AG08396 (cell line): ENCODE results near the gene LARP1.
"Not testable (repeated sequence)": the region's sequence is repeated elsewhere in the genome, so short reads cannot be mapped to it uniquely, and the experiment has no call there.

Source experiments
- DNase-seq: peaks from one replicate; pipeline ENCODE4 v3.0.0; 2012; ENCODE audit warnings: low spot score, mixed read lengths

The LARP1 gene

GRCh38 chr5:154735362-154735761, 19.8 kb upstream of the LARP1 start:
- not testable (repeated sequence) for DNase-seq

DNA sequence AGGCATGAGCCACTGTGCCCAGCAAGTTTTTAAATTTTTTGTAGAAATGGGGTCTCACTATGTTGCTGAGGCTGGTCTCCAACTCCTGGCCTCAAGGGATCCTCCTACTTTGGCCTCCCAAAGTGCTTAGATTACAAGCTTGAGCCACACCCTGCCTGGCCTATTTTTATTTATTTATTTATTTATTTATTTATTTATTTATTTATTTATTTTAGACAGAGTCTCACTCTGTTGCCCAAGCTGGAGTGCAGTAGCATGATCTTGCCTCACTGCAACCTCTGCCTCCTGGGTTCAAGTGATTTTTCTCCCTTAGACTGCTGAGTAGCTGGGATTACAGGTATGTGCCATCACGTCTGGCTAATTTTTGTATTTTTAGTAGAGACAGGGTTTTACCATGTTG, 18.8 kb upstream of the LARP1 start:
- not testable (repeated sequence) for DNase-seq

DNA sequence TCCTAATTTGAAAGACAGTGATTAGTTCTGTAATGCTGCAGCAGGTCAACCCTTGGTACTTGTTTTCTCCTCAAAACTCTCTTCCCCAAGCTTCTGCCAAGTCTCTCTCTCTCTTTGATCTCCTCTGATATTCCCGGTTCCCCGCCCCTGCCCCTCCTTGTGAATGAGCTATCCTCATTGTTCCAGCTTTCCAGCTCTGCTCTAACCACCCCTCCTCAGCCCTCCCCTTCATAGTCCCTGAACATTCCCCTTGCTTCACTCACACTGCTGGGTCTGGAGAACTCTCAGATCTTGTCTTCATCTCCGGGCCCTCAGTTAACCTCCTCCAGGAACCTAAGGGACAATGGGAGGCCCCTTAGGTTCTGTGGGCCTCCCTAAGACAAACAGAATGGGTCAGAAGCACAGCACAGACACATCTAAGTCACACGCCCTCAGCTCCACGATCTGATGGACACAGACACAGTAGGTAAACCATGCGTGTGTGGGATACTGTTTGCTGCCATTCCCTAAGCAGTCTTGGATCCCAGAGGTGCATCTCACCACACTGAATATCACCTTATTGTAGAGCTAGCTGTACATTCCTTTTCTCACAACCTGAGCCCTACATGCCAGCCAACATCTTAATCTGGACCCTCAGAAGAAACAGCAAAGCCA, 17.4 kb upstream of the LARP1 start:
- no peak for DNase-seq

- peak; percentile 78 for DNase-seq
Measured at GRCh38 chr5:154740483-154740882, 14.7 kb upstream of the LARP1 start.

GRCh38 chr5:154740957-154741356, 14.2 kb upstream of the LARP1 start:
- peak; percentile 39 for DNase-seq

DNA sequence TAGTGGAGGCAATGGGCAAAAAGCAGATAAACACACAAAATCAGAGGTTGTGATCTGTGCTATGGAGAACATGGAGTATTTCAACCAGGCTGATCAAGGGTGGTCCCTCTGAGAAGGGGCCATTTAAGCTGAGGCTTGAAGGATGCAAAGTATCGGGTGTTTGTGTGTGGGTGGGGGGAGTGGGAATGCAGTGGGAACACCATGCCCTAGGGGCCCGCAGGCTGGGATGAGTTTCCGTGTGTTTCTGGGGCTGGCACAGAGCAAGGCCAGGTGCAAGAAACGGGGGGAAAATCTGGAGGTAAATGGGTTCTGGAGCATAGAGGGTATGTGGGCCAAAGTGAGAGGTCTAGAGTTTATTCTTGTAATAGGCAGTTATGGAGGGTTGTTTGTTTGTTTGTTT, 13.8 kb upstream of the LARP1 start:
- DNase-seq, result no peak

GRCh38 chr5:154743812-154744211, 11.4 kb upstream of the LARP1 start:
- no peak for DNase-seq

DNA sequence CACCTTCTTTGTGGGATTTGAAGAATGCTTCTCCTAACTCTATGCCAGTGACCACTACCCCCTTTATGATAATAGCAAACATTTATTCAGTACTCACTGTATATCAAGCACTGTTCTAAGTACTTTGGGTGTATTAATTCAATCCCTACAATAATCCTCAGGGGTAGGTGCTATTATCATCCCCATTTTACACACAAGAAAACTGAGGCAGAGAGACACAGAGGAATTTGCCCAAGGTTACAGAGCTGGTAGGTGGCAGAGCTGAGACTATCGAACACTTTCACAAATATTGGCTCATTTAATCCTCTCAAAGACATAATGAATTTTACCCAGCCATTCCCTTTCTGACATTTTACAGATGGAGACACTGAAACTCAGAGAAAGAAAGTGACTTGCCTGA, 9.8 kb upstream of the LARP1 start:
- DNase-seq, result no peak

GRCh38 chr5:154749491-154749890, 5.7 kb upstream of the LARP1 start:
- no peak for DNase-seq

GRCh38 chr5:154750641-154751040, 4.5 kb upstream of the LARP1 start:
- not testable (repeated sequence) for DNase-seq

DNA sequence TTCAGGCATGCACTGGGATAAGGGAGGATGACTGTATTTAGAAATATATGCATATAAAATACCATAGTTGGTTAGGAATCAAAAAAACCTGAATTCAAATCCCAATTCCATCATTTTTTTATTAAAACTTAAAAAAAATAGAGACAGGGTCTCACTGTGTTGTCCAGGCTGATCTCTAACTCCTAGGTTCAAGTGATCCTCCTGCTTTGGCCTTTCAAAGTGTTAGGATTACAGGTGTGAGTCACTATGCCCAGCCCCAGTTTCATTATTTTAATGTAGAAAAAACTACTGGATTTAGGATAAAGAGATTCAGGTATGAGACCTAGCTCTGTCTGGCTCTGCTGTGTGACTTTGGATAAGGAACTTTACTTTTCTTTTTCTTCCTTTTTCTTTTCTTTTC, 3.3 kb upstream of the LARP1 start:
- DNase-seq, result no peak

DNA sequence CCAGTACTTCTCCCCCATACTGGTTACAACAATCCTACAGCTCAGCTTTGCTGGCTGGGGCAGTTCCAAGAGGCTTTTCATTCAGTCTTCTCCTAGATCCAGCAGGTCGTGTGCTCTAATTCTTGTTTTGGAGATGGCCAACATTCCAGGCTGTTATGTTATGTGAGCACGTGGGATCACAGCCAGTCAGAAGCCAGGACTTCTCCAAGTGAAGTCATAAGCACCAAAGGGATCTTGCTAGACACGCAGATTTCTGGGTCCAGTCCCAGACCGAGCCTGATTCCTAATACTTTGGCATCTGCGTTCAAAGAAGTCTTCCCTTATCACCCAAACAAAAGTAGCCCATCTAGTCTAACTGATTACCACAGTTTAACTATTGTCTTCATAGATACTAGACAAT, 1.4 kb upstream of the LARP1 start:
- DNase-seq, result peak; percentile 86

DNA sequence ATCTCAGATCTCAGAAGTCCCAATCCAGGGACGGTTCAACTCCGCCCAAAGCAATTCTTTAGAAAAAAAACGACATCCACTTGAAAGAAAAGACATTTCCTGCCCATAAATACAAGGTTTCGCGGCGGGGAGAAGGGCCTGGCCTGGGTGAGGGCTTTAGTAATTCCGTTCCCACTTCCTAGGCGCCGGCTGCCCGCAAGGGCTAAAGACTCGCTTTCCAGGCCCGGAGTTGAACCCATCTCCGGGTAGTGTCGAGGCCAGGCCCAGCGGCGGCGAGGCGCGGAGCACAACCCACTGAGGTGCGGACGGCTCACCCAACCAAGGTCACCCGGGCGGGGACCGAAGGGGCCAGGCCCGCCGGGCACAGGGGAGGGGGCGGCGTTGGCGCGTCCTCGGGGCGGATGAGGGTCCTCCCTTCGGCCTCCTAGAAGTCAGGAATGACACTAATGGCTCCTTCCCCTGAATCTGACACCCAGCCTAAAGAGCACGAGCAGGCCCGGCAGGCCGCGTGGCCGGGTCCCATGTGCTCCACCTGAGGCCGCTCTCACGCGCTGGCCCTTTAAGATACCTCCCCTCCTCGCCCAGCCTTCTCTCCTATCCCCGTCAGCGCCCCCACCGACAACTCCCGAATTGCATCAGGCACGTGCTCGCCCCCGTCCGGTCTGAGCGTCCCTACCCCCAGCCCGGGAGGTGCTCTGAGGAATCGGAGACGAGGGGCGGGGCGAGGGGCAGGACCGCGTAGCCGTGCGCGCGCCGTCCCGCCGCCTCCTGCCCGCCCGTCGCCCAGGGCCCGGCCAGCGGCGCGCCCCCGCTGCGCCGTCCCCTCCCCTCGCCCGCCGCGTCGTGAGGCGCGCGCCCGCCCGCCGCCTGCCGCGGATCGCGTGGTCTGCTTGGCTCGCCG, 467 bp upstream of the LARP1 start:
- peak; percentile 98 for DNase-seq

- peak; percentile 58 for DNase-seq
Measured at GRCh38 chr5:154756009-154756867, 1.1 kb downstream of the LARP1 start.

- peak; percentile 60 for DNase-seq
Measured at GRCh38 chr5:154756868-154757813, 2.0 kb downstream of the LARP1 start.

DNA sequence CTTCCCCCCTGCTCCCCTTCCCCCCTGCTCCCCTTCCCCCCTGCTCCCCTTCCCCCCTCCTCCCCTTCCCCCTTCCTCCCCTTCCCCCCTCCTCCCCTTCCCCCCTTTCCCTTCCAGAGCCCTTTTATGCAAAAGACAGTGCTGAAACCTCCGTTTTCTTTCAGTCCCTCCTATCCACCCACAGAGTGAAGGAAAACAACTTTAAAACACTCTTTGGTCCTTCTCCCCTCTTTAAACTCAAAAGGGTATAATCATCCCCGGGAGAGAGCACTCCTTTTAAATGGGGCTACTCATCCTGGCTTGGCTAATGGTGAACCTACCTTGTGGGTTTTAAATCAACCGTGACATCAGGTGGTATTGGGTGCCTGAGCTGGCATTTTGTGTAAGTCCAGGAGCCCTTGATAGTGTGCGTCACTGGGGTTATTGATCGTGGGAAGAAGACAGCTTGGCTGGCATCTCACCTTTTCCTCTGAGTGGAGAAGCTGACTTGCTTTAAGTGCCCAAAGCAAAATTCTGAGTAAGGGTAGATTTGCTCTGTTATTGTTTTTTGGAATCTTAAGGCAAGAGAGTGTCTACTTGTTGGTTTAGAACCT, 2.7 kb downstream of the LARP1 start:
- no peak for DNase-seq

DNA sequence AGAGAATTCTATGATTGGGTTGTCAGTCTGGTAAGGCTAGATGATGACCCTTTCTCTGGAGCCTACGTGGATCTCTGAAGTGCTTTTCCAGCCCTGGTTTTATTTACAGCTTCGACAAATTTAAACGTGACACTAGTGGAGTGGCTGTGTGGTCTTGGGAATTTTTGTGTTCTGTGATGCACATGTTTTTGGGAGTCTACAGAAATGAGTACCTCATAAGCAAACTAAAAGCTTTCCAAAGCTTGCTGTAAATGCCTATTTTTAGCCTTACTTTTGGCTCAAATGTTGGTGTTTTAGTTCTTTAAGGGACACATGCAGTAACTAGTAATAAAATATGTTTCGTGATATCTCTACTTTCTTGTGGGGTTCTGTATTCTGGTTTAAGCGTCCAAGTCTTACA, 3.3 kb downstream of the LARP1 start:
- no peak for DNase-seq

GRCh38 chr5:154758977-154759376, 3.8 kb downstream of the LARP1 start:
- no peak for DNase-seq

DNA sequence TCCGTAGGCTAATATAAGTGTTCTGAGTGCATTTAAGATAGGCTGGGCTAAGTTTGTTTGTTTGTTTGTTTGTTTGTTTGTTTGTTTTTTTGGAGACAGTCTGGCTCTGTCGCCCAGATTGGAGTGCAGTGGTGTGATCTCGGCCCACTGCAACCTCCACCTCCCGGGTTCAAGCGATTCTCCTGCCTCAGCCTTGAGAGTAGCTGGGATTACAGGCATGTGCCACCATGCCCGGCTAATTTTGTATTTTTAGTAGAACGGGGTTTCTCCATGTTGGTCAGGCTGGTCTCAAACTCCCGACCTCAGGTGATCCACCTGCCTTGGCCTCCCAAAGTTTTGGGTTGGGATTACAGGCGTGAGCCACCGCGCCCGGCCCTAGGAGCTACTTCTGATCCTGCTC, 4.7 kb downstream of the LARP1 start:
- DNase-seq, result not testable (repeated sequence)

- no peak for DNase-seq
Measured at GRCh38 chr5:154761046-154761736, 6.0 kb downstream of the LARP1 start.
